K562 (cell line): ENCODE results near the gene EPB42. TPM values are rescaled to one million over a fixed set of nuclear protein-coding genes. Genes with fewer than 3 reads are reported as not detected.

Experiments
- ATAC-seq: fragments of 200-7000 bp; cut with Tn5 transposase; 3 replicates; pipeline ENCODE4 v1.9.1; 2020; ENCODE audit warnings: moderate library complexity
- BruUV-seq: library from RNA; stranded (reverse); fragments of 400-500 nt; replicated peaks from 2 replicates; lab custom pipeline; 2021; lab: Mats Ljungman, UMichigan
- CTCF ChIA-PET: fragments of 300-600 bp; formaldehyde crosslinking; extraction: SDS; loops from one replicate; lab custom pipeline; 2021; ENCODE audit warnings: low intra/inter-chr PET ratio; lab: Yijun Ruan, JAX
- POLR2A ChIA-PET: fragments of 300-600, 350-650 bp; sonication (Branson Sonifier 250); formaldehyde crosslinking; extraction: SDS; loops from one replicate; lab custom pipeline; 2021; ENCODE audit warnings: antibody characterized with exemption, inconsistent platforms; lab: Yijun Ruan, JAX
- DNase-seq, 4 experiments: peaks; one replicate each; pipeline versions ENCODE4 v3.0.0 to v3.0.0-alpha.2; 2011 to 2018; ENCODE audit warnings: low spot score in 3 of 4, mixed read lengths in 3 of 4; ENCODE audit errors: extremely low read depth in 1 of 4
- FAIRE-seq: peaks from 2 replicates; lab custom pipeline; 2011; peaks lifted over from hg19 to GRCh38; lab: Jason Lieb, UNC
- H2AFZ ChIP-seq: 2 replicates; pipeline ENCODE4 v1.6.0; 2011; ENCODE audit warnings: low read depth, low read length, control low read depth, inconsistent platforms
- H3K27ac ChIP-seq: fragments of 200-600 bp; 3 replicates; pipeline ENCODE4 v1.8.0; 2011; ENCODE audit warnings: low read depth, mild to moderate bottlenecking, control low read depth, inconsistent platforms, low read length, moderate library complexity, mixed read lengths; ENCODE audit errors: extremely low read depth
- H3K27me3 ChIP-seq, 2 experiments: fragments of 300-600 bp in 1 of 2; 2 replicates in 1 of 2; 3 replicates in 1 of 2; pipeline versions ENCODE4 v1.6.0 to v1.8.0; 2011; ENCODE audit warnings: inconsistent platforms in 2 of 2, low read length in 2 of 2, mild to moderate bottlenecking in 1 of 2, mixed read lengths in 1 of 2, moderate library complexity in 1 of 2; ENCODE audit not compliant: control insufficient read depth in 2 of 2, insufficient read depth in 2 of 2
- H3K36me3 ChIP-seq: fragments of 300-600 bp; 3 replicates; pipeline ENCODE4 v1.8.0; 2011; ENCODE audit warnings: mild to moderate bottlenecking, low read length, inconsistent platforms; ENCODE audit not compliant: control insufficient read depth, insufficient read depth
- H3K4me1 ChIP-seq, 2 experiments: fragments of 200-600 bp in 1 of 2; replicated peaks in 1 of 2; 2 replicates in 1 of 2; 3 replicates in 1 of 2; pipeline versions ENCODE4 v1.5.1 to v1.8.0; 2011; ENCODE audit warnings: inconsistent platforms in 2 of 2, low read length in 2 of 2, mild to moderate bottlenecking in 1 of 2, mixed read lengths in 1 of 2, moderate library complexity in 1 of 2; ENCODE audit not compliant: control insufficient read depth in 2 of 2, insufficient read depth in 2 of 2
- H3K4me2 ChIP-seq: 2 replicates; pipeline ENCODE4 v1.6.1; 2011; ENCODE audit warnings: low read length, control low read depth, inconsistent platforms, mixed read lengths; ENCODE audit not compliant: insufficient read depth
- H3K4me3 ChIP-seq: fragments of 200-600 bp; sonication (generic), shearing (Covaris generic); 2 replicates; pipeline ENCODE4 v1.5.1; 2016; ENCODE audit warnings: control low read depth, inconsistent platforms
- H3K79me2 ChIP-seq: fragments of 200-600 bp; 3 replicates; pipeline ENCODE4 v1.8.0; 2011; ENCODE audit warnings: low read length, inconsistent platforms; ENCODE audit not compliant: control insufficient read depth, insufficient read depth
- H3K9ac ChIP-seq, 2 experiments: 2 replicates each; pipeline versions ENCODE4 v1.6.0 to v1.6.1; 2011; ENCODE audit warnings: low read depth in 2 of 2, low read length in 2 of 2, control low read depth in 1 of 2, inconsistent platforms in 1 of 2, mild to moderate bottlenecking in 1 of 2, mixed read lengths in 1 of 2; ENCODE audit not compliant: insufficient read depth in 1 of 2
- H3K9me1 ChIP-seq: one replicate; pipeline ENCODE4 v1.6.0; 2011; ENCODE audit warnings: inconsistent platforms, mild to moderate bottlenecking, low read length, moderate library complexity; ENCODE audit not compliant: control insufficient read depth, insufficient read depth
- H3K9me3 ChIP-seq: replicated peaks from 2 replicates; pipeline ENCODE4 v1.5.1; 2011; ENCODE audit warnings: low read depth, low read length, inconsistent platforms; ENCODE audit not compliant: control insufficient read depth, insufficient read depth
- H4K20me1 ChIP-seq: replicated peaks from 2 replicates; pipeline ENCODE4 v1.6.1; 2011; ENCODE audit warnings: low read length, inconsistent platforms, mixed read lengths; ENCODE audit not compliant: control insufficient read depth, insufficient read depth
- CBFB ChIP-seq: sonication (generic); formaldehyde crosslinking; IDR thresholded peaks from 2 replicates; pipeline ENCODE4 v1.4.0; 2020; ENCODE audit warnings: mild to moderate bottlenecking, missing genetic modification reagents
- DACH1 ChIP-seq: fragments of 450-650 bp; IDR thresholded peaks from 2 replicates; pipeline ENCODE4 v1.6.1; 2018; ENCODE audit not compliant: partially characterized antibody
- EHMT2 ChIP-seq: fragments of 450-650 bp; IDR thresholded peaks from 2 replicates; pipeline ENCODE4 v1.6.1; 2018; ENCODE audit warnings: antibody characterized with exemption
- HNRNPK ChIP-seq: fragments of 200-400 bp; formaldehyde crosslinking; IDR thresholded peaks from one replicate; pipeline ENCODE4 v1.6.1; 2018; ENCODE audit warnings: mild to moderate bottlenecking, low read depth, low read length; ENCODE audit not compliant: poor library complexity, severe bottlenecking
- KLF1 ChIP-seq: fragments of 450-650 bp; IDR thresholded peaks from 2 replicates; pipeline ENCODE4 v1.6.1; 2016; ENCODE audit warnings: missing genetic modification characterization, missing compliant biosample characterization
- RBFOX2 ChIP-seq: fragments of 200-400 bp; formaldehyde crosslinking; IDR thresholded peaks from 2 replicates; pipeline ENCODE4 v1.6.1; 2017; ENCODE audit warnings: low read depth, mild to moderate bottlenecking, low read length, moderate library complexity
- SP1 ChIP-seq: sonication (generic); formaldehyde crosslinking; IDR thresholded peaks from 2 replicates; pipeline ENCODE4 v1.8.1; 2022; ENCODE audit warnings: mild to moderate bottlenecking, missing genetic modification reagents
- TBP ChIP-seq: optimal IDR thresholded peaks from 2 replicates; pipeline ENCODE3; 2011; ENCODE audit warnings: low read depth, low read length, improper control_type of control experiment
- WGBS: fragments of 100-300 bp; shearing (Covaris generic); methylation state at CpG from one replicate; pipeline ENCODE4 v1.1.6; 2016; ENCODE audit warnings: low coverage, mixed read lengths; ENCODE audit not compliant: insufficient coverage; ENCODE audit errors: missing lambda C conversion rate; 5-methylcytosine and 5-hydroxymethylcytosine counted together
- in situ Hi-C: fragments of 300-500 bp; cut with MboI; formaldehyde crosslinking; loops from 4 replicates; pipeline ENCODE4 v1.15.0; 2018; ENCODE audit warnings: inconsistent platforms, mixed read lengths
- intact Hi-C: fragments of 100-400 bp; cut with micrococcal nuclease; formaldehyde crosslinking; loops from 2 replicates; pipeline ENCODE4 v1.14.2; 2022
- polyA plus RNA-seq, 8 experiments: library from polyadenylated mRNA; depleted of rRNA in 4 of 8; stranded (reverse) in 5 of 8; unstranded in 3 of 8; fragments of >200 nt; fragmentation: Nextera tagmentation in 2 of 8; fragmentation: Illumina TruSeq in 1 of 8; extraction: Ambion mirVana in 2 of 8; extraction: Trizol in 1 of 8; gene quantifications; 2 replicates each; pipeline versions ENCODE4 v1.2.1 to v1.2.3, GENCODE V29; 2011 to 2014; ENCODE audit warnings: inconsistent platforms in 1 of 8, missing spikeins in 1 of 8
- total RNA-seq, 7 experiments: library from RNA; depleted of rRNA in 6 of 7; stranded (reverse); fragments of >200 nt in 6 of 7; fragmentation: Illumina TruSeq in 2 of 7; extraction: Trizol in 2 of 7; gene quantifications; 2 replicates each; pipeline versions ENCODE4 v1.2.1 to v1.2.3, GENCODE V29; 2011 to 2021; ENCODE audit warnings: low replicate concordance in 1 of 7
- TF ChIP-seq, protein P1 (sequence below): fragments of 450-650 bp; IDR thresholded peaks from 2 replicates; pipeline ENCODE4 v1.7.1; 2018; ENCODE audit warnings: mild to moderate bottlenecking, low read depth; ENCODE audit not compliant: partially characterized antibody
- TF ChIP-seq, protein P2 (sequence below), 2 experiments: fragments of 450-650 bp; conservative IDR thresholded peaks; 2 replicates each; pipeline ENCODE4 v1.6.1; 2017; ENCODE audit warnings: mild to moderate bottlenecking in 2 of 2, moderate library complexity in 2 of 2
- TF ChIP-seq, protein P3 (sequence below): fragments of 450-650 bp; formaldehyde crosslinking; IDR thresholded peaks from 2 replicates; pipeline ENCODE4 v1.4.0; 2020; ENCODE audit warnings: mild to moderate bottlenecking, moderate library complexity
- TF ChIP-seq, protein P4 (sequence below): sonication (generic); formaldehyde crosslinking; IDR thresholded peaks from 2 replicates; pipeline ENCODE4 v1.8.1; 2023; ENCODE audit warnings: mild to moderate bottlenecking, missing genetic modification reagents

Gene EPB42
- total and polyA plus RNA-seq, 9 of the 15 experiments (the other 6 are each of a cell fraction or from before 2014, with no cell fraction given) = 0.38 to 2.3 (median 1.4) TPM

- DNase-seq (no peak), ATAC-seq (no peak)
- Histone ChIP-seq H3K9ac (no peak overlapping the region), H3K9me1 (no peaks in the 10 kb centered on the region), H3K36me3 (no peaks in the 10 kb centered on the region), H3K27me3 (peaks cover 0 to 8% of the 10 kb centered on the region in 2 experiments; a peak in 1 of 5 replicates), H4K20me1 (no peaks in the 10 kb centered on the region), H3K4me3 (no peak overlapping the region), H2AFZ (no peak overlapping the region), H3K27ac (no peak overlapping the region)
- CTCF ChIA-PET = no interaction called here
- BruUV-seq = no TSS peak
- in situ Hi-C loops = loop anchor here (5.0 kb wide), 1 partner anchor 70 kb away; no protein-coding TSS in a partner anchor
- 31% methylated on average over 9 of the region's 9 CpGs for WGBS
- TF ChIP-seq DACH1 (no peak), TBP (no peak), CBFB (CRISPR knock-in tag) (no peak), HNRNPK (no peak), KLF1 (tag) (no peak), RBFOX2 (no peak), EHMT2 (no peak), SP1 (CRISPR knock-in tag) (no peak)
- TF ChIP-seq, protein P1, sequence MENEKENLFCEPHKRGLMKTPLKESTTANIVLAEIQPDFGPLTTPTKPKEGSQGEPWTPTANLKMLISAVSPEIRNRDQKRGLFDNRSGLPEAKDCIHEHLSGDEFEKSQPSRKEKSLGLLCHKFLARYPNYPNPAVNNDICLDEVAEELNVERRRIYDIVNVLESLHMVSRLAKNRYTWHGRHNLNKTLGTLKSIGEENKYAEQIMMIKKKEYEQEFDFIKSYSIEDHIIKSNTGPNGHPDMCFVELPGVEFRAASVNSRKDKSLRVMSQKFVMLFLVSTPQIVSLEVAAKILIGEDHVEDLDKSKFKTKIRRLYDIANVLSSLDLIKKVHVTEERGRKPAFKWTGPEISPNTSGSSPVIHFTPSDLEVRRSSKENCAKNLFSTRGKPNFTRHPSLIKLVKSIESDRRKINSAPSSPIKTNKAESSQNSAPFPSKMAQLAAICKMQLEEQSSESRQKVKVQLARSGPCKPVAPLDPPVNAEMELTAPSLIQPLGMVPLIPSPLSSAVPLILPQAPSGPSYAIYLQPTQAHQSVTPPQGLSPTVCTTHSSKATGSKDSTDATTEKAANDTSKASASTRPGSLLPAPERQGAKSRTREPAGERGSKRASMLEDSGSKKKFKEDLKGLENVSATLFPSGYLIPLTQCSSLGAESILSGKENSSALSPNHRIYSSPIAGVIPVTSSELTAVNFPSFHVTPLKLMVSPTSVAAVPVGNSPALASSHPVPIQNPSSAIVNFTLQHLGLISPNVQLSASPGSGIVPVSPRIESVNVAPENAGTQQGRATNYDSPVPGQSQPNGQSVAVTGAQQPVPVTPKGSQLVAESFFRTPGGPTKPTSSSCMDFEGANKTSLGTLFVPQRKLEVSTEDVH = no peak
- TF ChIP-seq, protein P2, sequence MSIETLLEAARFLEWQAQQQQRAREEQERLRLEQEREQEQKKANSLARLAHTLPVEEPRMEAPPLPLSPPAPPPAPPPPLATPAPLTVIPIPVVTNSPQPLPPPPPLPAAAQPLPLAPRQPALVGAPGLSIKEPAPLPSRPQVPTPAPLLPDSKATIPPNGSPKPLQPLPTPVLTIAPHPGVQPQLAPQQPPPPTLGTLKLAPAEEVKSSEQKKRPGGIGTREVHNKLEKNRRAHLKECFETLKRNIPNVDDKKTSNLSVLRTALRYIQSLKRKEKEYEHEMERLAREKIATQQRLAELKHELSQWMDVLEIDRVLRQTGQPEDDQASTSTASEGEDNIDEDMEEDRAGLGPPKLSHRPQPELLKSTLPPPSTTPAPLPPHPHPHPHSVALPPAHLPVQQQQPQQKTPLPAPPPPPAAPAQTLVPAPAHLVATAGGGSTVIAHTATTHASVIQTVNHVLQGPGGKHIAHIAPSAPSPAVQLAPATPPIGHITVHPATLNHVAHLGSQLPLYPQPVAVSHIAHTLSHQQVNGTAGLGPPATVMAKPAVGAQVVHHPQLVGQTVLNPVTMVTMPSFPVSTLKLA (conservative IDR thresholded peaks at IDR 0.05) = no peak
- TF ChIP-seq, protein P3, sequence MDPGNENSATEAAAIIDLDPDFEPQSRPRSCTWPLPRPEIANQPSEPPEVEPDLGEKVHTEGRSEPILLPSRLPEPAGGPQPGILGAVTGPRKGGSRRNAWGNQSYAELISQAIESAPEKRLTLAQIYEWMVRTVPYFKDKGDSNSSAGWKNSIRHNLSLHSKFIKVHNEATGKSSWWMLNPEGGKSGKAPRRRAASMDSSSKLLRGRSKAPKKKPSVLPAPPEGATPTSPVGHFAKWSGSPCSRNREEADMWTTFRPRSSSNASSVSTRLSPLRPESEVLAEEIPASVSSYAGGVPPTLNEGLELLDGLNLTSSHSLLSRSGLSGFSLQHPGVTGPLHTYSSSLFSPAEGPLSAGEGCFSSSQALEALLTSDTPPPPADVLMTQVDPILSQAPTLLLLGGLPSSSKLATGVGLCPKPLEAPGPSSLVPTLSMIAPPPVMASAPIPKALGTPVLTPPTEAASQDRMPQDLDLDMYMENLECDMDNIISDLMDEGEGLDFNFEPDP (CRISPR knock-in tag) = no peak
- TF ChIP-seq, protein P4, sequence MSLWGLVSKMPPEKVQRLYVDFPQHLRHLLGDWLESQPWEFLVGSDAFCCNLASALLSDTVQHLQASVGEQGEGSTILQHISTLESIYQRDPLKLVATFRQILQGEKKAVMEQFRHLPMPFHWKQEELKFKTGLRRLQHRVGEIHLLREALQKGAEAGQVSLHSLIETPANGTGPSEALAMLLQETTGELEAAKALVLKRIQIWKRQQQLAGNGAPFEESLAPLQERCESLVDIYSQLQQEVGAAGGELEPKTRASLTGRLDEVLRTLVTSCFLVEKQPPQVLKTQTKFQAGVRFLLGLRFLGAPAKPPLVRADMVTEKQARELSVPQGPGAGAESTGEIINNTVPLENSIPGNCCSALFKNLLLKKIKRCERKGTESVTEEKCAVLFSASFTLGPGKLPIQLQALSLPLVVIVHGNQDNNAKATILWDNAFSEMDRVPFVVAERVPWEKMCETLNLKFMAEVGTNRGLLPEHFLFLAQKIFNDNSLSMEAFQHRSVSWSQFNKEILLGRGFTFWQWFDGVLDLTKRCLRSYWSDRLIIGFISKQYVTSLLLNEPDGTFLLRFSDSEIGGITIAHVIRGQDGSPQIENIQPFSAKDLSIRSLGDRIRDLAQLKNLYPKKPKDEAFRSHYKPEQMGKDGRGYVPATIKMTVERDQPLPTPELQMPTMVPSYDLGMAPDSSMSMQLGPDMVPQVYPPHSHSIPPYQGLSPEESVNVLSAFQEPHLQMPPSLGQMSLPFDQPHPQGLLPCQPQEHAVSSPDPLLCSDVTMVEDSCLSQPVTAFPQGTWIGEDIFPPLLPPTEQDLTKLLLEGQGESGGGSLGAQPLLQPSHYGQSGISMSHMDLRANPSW = no peak
- TF ChIP-seq, all 486 proteins: peak for 0
- H3K4me2 ChIP-seq = no peak overlapping the region
- H3K4me1 ChIP-seq = peaks cover 0 to 13% of the 10 kb centered on the region in 2 experiments; a peak in 3 of 5 replicates
- FAIRE-seq = no peak
- intact Hi-C loops = no loop called here
- H3K79me2 ChIP-seq = no peaks in the 10 kb centered on the region
- POLR2A ChIA-PET = interaction anchor here (0.7 to 1.1 kb wide), 2 partner anchors 13 to 79 kb away, joined by 3 read pairs; no protein-coding TSS in a partner anchor
- no peaks in the 10 kb centered on the region for H3K9me3 ChIP-seq
Measured at GRCh38 chr15:43207024-43207423, 13.8 kb downstream of the EPB42 start.
